Measurements from ENCODE around the gene ENOSF1.
A peak's percentile ranks its signal among the peaks of the same experiment; 100 is the strongest.

ENOSF1 gene

DNA sequence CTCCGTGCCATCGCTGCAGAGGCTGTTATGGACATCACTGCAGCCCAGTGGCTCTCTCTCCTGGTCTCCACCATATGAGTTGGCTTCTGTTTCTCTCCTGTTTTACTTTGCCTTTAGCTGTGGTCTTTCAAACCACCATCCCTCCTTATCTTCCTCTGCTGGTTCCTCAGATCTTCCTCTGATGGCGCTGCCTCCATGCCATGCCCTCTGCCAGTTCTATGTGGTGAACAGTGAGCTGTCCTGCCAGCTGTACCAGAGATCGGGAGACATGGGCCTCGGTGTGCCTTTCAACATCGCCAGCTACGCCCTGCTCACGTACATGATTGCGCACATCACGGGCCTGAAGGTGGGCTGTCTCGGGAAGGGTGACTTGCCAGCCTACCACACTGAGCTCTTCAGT, 41.9 kb downstream of the ENOSF1 start:
- DNase-seq, result no peak

DNA sequence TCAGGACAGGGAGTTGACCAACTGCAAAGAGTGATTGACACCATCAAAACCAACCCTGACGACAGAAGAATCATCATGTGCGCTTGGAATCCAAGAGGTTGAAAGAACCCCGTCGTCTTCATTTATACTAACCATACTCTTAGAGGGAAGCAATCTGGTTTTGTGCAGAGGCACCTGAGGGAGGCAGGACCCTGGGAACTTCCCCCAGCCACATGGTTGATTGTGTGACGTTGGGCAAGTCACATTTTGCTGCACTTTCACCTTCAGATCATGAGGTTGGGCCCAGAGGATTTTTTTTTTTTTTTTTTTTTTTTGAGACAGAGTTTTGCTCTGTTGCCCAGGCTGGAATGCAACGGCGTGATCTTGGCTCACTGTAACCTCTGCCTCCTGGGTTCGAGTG, 43.4 kb downstream of the ENOSF1 start:
- DNase-seq, result no peak

DNA sequence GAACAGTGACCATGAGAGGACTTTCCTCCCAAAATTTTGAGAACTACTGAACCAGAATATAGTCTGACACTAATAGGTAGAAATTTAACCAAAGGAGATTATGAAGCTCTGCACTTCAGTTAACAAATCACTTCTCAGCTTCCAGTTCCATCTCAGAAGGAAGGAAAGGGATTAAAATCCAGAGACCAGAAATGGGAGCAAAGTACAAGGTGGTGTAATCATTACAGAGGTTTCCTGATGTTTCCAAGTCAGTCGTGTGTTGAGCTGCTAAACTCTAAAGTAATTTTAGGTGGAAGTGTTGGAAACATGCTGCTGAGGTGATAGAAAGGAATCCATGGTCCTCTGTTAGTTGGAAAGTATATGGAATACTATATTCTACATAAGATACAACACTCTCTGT, 44.2 kb downstream of the ENOSF1 start:
- DNase-seq, result no peak

GRCh38 chr18:666628-667027, 45.8 kb downstream of the ENOSF1 start:
- no peak for DNase-seq

- no peak for DNase-seq
Observed at GRCh38 chr18:666177-666576, 46.3 kb downstream of the ENOSF1 start.

GRCh38 chr18:662197-662596, 50.2 kb downstream of the ENOSF1 start:
- DNase-seq, result no peak

GRCh38 chr18:659597-659996, 52.8 kb downstream of the ENOSF1 start:
- no peak for DNase-seq

GRCh38 chr18:658947-659533, 53.4 kb downstream of the ENOSF1 start:
- DNase-seq, result no peak

DNA sequence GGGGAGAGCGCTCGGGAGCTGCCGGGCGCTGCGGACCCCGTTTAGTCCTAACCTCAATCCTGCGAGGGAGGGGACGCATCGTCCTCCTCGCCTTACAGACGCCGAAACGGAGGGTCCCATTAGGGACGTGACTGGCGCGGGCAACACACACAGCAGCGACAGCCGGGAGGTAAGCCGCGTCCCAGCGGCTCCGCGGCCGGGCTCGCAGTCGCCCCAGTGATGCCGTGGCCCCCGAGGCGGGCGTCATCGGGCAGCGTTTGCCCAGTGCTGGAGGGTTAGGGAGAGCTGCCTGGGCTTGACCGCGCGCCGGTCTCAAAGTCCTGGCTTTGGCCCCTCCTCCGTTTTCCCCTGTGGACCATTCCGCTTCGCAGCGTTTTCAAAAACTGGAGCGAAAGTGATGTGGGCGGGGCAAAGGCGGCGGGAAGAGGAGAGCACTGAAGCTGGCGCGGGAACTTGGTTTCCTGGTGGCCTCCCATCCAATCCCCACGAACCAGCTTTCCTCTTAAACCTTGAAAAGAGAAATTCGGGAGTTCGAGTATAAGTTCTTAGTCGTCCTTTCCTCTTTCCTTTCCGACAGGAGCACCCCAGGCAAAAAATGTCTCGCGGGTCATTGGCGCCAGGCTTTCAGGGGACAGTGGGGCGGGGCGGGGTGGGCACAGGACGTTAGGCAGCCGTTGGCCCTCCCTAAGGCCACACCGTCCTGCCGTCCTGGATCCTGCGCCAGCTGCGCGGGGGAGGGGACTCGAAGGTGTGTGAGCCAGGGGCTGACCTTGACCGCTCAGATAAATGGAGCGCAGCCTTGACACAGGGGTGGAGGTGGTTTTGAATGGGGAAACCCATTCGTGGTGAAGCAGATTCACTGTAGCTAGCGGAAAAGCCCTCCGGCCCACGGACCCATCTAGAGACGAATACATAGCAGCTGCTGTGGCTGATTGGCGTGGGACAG, 54.2 kb downstream of the ENOSF1 start:
- DNase-seq, result peak; percentile 91

GRCh38 chr18:657311-658000, 55.0 kb downstream of the ENOSF1 start, which contains the start of gene TYMS:
TYMS (plus strand) TSS chr18:657653; CDS start chr18:657743, 90 bp downstream.
- DNase-seq, result peak; percentile 82

DNA sequence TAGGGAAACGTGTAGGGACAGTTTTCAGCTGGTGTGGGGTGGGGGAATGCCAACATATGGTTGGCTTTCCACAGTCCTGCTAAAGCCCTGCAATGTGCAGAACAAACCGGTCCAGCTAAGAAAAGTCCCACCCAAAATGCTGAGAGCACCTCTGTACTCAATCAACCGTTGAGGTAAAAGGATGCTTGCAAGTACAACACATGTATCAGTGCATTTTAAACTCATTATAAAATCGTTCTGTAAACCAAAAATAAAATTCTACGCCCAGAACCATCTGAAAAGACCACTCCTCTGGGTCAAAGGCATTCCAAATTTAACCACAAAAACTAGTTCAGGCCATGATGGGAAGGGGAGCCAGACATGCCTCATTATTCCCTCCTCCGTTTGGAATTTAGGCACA, 57.0 kb downstream of the ENOSF1 start:
- no peak for DNase-seq

- no peak for DNase-seq
Observed at GRCh38 chr18:654601-655000, 57.8 kb downstream of the ENOSF1 start.

DNA sequence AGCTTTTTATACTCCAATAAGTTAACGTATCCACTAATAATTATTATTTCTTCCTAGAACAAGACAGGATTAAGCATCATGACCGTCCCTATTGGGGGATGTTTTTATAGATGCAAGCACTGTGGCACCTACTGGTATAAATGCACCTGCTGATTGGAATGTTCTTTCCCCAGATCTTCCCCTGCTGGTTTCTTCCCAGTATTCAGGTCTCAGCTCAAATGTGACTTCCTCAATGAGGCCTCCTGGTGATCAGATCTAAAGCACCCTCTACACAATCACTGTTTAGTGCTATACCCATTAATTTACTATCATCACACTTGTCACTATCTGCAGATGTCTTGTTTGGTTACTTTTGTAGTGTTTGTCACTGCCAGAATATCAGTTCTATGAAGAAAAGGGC, 58.9 kb downstream of the ENOSF1 start:
- DNase-seq, result no peak

DNA sequence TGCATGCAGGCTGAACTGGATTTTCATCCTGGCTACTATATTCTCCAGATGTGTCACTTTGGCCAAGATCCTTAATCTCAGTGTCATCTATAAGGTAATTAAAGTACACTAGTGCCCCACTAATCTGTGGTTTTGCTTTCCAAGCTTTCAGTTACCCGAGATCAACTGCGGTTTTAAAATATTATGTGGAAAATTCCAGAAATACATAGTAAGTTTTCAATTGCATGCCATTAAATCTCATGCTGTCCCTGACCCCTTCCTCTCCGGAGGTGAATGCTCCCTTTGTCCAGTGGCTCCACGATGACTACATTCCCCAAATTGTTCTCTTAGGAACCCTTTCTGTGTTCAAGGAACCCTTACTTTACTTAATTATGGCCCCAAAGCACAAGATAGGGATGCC, 60.3 kb downstream of the ENOSF1 start:
- no peak for DNase-seq

- DNase-seq, result peak; percentile 65
Observed at GRCh38 chr18:650428-650858, 62.0 kb downstream of the ENOSF1 start.

GRCh38 chr18:649341-649740, 63.1 kb downstream of the ENOSF1 start:
- no peak for DNase-seq

- no peak for DNase-seq
Observed at GRCh38 chr18:647304-647703, 65.1 kb downstream of the ENOSF1 start.

- DNase-seq, result peak; percentile 68
Observed at GRCh38 chr18:644395-645004, 67.9 kb downstream of the ENOSF1 start.

- no peak for DNase-seq
Observed at GRCh38 chr18:641224-641623, 71.2 kb downstream of the ENOSF1 start.

- no peak for DNase-seq
Observed at GRCh38 chr18:635171-635570, 77.3 kb downstream of the ENOSF1 start.

GRCh38 chr18:634551-635045, 77.8 kb downstream of the ENOSF1 start:
- DNase-seq, result no peak

GRCh38 chr18:631560-631959, 80.9 kb downstream of the ENOSF1 start:
- no peak for DNase-seq
